Midbrain (tissue), 1 donor: ENCODE data around the gene TRIM10.
"Not testable (repeated sequence)": the region's sequence is repeated elsewhere in the genome, so short reads cannot be mapped to it uniquely, and the experiment has no call there.

Experiments used
- DNase-seq: peaks from one replicate; lab custom pipeline; 2025; lab: John Stamatoyannopoulos, UW

TRIM10 gene

DNA sequence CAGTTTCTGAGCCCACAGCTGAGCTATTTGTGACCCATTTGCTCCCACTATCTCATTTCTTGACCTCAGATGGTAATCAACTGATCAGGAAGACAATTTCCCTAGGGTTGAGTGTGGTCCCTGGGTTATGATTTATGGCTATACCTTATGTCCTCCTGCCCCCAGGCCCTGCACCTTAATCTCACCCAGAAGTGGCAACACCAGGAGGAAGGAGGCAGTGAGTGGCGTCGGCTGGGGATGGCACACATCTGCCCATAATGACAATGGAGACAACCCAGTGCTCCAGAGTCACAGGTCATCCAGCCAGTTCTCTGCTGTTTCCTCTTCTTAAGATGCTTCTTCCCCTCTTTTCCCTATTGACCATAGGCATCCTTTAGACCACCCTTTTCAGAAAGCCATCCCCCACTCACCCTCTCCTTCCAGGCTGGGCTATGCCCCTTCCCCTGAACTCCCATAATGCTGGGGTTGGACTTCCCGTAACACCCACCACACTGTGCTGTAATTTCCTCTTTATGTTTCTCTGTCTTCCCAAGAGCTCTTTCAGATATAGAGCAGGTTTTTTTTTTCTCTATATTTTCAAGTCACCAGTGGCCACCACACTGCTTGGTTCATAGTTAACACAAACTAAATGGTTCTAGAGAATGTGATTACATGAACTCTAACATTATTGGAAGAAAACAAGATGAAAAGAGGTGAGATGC, 8.0 kb downstream of the TRIM10 start:
- no peak for DNase-seq

DNA sequence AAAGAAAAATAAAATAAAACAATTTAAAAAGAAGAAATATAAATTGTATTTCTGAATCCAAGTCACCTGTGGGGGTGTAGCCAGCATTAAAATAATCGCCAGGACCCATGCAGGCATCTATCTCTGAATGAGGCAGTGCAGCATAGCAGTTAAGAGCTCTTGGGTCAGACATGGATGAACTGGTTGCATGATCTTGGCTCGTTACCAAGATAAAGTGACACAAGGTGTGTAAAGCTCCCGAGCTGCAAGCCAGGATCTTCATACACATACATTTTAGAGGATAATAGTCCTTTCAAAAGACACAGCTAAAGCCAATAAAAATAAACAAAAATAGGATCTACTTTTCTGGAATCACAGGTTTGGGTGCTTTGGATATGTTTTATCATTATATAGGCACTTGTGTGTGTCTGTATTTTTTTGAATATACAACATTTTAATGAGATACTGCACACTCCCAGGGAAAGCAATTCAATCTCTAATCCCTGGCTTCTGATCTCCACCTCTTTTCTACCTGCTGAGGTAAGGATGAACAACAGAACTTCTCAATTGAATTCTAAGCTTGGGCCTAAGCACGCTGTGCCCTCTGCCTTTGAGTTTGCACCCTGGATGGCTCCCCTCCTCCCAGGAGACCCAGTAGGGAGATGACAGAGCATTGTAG, 8.9 kb downstream of the TRIM10 start:
- no peak for DNase-seq

DNA sequence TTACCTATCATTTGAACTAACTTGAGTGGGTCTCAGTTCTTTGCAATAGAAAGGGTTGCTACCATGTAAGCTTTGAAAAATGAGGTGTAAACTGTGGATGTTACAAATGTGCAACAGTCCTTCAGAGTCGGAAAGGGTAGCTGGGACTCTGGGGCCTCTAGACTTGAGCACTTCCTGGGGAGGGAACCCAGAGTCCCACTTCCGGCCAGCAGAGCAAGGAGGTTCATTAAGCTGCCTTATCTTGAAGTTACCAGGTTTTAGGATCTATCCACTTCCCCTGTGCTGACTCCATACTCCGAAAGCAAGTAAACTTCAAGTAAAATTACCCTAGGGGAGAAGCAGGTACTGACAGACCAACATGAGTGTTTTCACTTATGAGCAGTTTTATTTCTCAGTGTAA, 9.4 kb downstream of the TRIM10 start:
- no peak for DNase-seq

DNA sequence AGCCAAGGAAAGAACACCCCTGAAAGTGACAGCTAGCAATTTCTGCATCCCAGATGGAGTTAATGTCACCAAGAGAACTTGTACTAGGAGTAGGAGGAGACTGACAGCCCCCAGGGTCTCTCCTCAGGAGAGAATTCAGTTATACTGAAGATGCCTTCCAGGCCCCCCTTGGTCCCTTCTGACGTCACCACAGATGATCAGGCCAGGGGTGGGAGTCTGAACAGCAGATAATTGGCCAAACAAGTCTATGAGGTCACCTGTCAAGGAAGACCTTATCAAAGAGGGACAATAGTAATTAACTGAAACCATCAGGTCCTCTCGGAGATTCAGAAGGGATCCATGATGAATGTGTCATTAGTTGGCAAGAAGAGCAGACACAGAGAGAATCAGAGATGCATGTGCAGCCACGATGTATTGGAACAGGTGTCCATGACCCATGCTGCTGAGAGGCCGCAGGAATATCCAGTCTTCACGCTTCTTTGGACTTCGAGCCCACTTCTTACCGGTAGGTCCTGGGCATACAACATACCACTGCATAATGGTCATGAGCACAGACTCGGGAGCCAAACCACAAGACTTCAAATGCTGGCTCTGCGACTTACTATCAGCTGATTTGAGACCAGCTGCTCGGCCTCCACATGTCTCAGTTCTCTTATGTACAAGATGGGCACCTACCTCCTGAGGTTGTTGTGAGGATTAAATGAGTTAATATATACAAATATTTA, 10.2 kb downstream of the TRIM10 start:
- DNase-seq, result no peak

DNA sequence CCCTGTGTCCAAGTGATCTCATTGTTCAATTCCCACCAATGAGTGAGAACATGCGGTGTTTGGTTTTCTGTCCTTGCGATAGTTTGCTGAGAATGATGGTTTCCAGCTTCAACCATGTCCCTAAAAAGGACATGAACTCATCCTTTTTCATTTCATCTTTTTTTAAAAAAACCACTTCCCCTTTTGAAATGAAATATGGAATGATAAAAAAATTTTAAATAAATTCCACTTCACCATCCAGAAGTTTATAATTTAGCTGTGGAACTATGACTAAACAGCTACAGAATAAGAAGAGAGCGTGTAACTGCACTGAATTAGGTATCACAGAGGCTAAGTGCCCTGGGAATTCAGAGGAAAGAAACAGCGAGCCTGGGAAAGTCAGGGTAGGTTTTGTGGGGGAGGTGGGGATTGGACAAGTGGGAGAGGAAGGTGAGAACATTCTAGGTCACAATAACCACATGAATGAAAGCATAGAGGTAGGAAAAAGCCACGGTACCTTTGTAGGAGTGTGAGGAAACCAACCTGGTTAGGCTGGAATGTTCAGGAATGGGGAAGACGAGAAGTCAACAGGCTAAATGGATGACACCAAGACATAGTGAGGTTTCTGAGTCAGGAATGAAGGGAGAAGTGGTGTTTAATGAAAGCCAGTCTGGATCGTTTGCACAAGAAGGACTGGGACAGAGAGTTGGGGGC, 11.0 kb downstream of the TRIM10 start:
- DNase-seq, result no peak

DNA sequence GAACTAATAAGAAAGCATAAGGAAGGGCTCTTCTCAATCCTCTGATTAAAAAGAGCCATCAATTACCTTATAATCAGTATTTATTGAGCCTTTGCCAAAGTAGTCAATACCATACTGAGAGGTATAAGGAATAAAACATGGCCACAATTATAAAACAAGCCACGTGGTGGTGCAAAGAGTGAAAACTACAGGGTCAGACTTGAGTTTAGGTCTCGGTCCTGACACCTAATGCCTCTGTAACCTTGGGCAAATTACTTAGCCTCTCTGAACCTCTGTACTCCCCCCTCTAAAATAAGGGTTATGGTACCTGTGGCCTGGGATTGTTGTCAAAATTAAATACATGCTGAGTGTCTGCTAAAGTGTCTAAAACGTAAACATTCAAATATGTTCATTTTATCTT, 11.8 kb downstream of the TRIM10 start:
- no peak for DNase-seq

DNA sequence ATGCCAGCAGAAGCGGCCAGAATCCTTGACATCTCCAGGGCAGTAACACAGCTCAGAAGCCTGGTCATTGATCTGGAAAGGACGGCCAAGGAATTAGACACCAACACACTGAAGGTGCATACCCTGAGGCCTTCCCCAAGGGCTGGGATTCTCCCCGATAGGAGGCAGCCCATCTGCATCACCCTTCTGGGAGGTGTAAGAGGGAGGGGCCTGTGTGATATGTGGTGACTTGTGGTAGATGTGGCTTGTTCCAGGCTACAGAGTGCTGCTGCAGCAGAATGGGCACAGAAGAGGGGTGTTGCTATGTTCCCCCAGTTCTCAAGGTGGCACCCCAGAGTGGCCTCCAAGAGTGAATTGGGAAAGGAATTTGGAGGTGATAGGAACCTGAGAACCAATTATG, 13.9 kb downstream of the TRIM10 start:
- DNase-seq, result no peak

DNA sequence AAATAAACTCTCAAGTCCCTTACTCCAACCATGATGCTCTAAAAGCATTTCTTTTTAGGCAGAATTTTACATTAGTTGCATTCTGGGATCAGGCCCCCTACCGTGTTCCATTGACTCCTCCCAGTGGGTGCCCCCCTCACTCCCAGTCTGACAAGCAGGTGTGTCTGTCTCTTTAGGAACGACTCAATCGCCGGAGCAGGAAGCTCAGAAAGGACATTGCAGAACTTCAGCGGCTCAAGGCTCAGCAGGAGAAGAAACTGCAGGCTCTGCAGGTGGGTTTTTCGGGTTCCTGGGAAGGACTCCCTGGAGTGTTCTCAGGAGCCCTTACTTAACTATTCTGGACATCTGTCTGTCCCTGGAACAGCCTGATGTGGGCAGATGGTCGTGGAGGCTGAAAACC, 15.2 kb downstream of the TRIM10 start:
- DNase-seq, result no peak

DNA sequence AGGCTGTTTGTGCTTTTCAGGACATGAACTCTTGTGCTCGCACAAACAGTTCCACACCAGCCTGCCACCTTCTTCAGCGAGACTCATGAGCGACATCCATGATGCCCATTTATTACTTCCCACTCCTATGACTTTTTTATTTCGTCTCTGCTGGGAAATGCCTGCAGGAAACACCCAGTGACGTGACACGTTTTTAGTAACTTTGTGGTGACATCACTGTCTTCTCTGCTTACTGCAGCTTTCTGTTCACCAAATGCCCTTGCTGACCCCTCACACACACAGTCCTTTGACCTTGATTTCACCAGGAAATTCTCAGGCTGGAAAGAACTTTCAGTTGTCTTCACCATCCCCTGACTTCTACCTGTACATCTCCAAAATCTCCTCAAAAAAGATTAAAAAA, 16.2 kb downstream of the TRIM10 start:
- DNase-seq, result no peak

DNA sequence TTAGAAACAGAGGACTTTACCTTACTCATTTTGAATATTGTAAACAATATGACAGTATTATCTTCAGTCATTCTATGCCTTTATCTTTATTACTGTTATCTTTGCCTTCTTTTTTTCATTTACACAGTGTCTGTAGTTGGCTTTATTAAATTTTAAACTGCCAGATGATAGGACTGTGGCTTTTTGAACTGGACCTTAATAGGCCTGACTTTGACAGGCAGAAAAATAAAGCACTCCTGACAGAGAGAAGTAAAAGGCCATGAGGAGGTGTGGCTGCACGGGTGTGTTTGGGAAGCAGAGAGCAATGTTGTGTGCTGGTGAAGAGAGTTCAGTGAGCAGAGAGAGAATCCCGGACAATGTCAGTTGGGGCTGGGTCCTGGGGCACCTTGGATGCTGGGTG, 17.2 kb downstream of the TRIM10 start:
- no peak for DNase-seq

DNA sequence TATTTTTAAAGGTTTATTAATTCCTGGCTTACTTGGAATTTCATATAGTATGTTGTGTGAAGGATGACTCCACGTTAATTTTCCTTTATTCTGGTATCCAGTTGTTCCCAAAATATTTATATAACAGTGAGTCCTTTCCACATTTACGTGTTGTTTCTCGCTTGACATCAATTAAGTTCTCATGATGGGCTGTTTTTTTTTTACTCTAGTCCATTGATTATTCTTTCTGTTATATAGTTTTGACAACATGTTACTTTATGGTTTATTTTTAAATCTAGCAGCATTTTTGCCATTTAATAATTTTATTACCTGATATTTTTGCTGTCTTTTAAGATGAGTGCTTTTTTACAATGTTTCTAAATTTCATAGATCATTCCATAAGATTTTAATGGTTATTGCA, 18.3 kb downstream of the TRIM10 start:
- no peak for DNase-seq

DNA sequence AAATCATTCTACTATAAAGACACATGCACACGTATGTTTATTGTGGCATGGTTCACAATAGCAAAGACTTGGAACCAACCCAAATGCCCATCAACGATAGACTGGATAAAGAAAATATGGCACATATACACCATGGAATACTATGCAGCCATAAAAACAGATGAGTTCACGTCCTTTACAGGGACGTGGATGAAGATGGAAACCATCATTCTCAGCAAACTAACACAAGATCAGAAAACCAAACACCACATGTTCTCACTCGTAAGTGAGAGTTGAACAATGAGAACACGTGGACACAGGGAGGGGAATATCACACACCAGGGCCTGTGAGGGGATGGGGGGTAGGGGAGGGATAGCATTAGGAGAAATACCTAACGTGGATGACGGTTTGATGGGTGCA, 20.8 kb downstream of the TRIM10 start:
- not testable (repeated sequence) for DNase-seq

DNA sequence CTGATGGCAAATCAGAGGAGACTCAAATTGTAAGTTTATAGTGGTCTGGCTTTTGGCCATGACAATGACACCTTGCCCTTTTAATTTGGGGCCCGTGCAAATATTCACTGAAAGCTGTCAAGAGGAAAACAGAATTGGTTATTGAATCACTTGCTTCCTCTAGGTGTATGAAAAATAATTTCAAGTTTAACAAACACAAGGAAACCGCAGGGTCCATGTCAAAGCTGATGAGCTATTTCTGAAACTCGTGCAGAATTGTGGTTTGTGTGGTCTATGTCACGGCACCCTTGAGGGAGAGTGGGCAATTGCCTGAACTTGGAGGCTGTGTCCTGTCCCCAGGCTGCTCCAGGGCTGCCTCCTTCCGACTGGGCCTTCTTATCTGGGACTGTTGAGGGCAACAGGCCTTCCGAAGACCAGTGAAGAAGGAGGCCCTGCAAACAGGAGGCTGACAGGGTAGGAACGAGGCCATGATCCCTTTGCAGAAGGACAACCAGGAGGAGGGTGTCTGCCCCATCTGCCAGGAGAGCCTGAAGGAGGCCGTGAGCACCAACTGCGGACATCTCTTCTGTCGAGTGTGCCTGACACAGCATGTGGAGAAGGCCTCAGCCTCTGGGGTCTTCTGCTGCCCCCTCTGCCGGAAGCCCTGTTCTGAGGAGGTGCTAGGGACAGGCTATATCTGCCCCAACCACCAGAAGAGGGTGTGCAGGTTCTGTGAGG, 24.3 kb downstream of the TRIM10 start:
- DNase-seq, result no peak

DNA sequence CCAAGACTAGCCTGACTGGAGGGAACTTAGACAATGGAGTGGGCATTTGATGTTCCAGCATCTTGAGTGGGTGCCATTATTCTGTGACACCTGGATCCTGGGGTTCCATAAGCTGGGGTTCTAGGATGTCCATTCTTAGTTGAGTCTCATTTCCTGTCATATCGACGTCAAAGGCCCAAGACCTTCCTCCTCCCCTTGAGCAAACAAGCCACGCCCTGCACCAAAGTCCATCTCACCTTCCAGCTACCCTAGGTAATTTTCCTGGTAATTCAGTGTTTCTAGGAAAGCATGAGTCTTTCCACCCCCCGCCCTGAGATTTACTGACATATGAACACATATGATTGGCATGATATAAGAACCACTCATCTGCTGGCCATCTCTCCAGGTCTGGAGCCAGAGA, 25.3 kb downstream of the TRIM10 start, which contains the start of gene TRIM40:
TSS of gene TRIM40 (plus strand) at position 384 of the 400 bp plus-strand sequence. CDS start 897 bp downstream, outside the sequence.
- no peak for DNase-seq

DNA sequence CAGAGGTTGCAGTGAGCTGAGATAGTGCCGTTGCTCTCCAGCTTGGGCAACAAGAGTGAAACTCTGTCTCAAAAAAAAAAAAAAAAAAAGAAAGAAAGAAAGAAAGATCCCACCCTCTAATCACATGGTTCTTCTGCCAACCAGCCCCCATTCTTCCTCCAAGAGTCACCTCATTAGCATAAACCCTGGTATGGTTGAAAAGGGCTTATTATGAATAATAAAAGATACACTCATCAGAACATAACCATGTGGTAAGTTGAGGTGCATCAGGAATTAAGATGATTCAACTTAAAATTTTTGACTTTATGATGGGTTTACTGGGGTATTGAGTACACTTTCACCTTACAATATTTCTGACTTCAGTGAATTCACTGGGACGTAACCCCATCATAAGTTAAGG, 25.9 kb downstream of the TRIM10 start:
- no peak for DNase-seq

DNA sequence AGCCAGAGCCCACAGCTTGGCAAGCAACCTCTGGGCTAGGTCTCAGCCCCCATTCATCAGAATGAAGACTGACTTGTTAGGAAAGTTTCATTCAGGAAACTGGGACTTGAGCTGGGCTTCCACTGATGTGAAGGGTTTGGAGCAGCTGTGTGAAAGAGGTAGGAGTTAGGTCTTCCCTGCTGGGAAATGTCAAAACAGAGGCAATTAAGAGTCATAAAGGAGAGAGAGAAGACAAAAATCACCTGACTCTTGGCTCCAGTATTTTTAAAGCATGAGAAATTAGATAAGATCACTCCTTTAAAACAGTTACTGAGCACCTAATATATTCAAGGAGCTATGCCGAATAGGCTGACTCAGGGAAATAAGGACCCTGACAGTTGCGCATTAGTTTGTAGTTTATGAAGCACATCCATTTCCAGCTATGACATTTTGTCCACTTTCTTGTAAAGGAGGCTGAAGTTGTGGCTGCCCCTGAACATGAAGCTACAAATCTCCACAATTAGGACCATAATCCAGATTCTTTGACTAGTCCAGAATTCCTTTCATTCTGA, 29.0 kb downstream of the TRIM10 start:
- DNase-seq, result no peak

DNA sequence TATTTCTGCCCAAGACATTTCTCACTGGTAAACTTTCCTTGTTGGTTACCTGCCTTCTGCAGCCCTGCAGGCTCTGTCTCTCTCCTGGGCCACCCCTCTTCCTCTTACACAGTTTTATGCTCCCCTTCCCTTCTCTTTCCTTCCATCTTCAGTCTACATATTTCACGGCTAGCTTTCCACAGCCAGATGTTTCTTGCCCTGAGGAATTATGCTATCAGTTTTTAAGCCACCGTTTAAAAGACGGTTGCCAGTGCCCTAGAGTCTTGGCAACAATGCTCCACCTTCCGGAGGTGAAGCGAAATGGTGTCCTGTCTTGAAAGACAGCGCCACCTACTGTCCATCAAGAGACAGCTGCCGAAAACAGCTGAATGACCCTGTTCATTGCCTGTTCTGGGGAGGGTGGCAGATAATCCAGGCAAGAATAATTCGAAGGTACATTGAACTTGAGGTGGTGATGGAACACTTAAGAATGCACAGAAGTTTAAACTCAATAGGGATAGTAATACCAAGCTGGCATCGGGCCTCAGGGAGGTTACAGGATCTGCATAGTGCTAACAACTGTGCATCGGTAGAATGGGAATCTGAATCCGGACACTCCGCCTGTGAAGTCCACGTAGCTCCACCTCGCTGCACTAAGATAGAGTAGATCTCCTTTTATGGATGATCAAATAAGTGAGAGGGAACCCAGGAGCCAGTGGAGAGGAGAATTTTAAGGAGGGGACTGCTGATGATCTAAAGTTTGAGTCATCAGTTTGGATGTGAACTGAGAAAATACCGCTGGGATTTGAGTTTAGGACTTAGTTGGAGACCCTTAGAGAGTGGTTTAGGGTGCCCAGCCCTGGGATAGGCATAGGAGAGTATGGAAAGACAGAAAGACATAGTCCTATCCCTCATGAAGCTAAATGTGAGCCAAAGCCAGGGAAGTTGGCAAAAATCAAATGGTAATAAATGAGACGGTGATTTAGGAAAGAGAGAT, 29.8 kb downstream of the TRIM10 start:
- DNase-seq, result peak; percentile 74

DNA sequence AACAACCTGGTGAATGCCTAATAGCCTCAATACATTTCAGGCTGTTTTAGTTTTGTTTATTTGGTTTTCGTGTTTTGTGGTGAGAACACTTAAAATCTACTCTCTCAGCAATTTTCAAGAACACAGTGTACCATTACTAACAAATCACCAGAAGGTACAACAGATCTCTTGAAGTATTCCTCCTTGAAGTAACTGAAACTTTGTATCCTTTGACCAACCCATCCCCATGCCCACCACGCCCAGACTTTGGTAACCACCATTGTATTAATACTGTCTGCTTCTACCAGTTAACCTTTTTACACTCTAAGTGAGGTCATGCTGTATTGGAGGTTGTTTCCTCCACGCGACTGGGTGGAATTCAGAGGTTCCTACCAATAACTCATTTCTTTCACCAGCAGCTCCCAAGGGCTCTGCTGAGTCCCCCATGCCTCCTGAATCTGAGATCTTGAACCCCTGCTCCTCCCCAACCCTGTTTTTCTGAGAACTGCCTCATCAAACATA, 30.8 kb downstream of the TRIM10 start:
- no peak for DNase-seq

DNA sequence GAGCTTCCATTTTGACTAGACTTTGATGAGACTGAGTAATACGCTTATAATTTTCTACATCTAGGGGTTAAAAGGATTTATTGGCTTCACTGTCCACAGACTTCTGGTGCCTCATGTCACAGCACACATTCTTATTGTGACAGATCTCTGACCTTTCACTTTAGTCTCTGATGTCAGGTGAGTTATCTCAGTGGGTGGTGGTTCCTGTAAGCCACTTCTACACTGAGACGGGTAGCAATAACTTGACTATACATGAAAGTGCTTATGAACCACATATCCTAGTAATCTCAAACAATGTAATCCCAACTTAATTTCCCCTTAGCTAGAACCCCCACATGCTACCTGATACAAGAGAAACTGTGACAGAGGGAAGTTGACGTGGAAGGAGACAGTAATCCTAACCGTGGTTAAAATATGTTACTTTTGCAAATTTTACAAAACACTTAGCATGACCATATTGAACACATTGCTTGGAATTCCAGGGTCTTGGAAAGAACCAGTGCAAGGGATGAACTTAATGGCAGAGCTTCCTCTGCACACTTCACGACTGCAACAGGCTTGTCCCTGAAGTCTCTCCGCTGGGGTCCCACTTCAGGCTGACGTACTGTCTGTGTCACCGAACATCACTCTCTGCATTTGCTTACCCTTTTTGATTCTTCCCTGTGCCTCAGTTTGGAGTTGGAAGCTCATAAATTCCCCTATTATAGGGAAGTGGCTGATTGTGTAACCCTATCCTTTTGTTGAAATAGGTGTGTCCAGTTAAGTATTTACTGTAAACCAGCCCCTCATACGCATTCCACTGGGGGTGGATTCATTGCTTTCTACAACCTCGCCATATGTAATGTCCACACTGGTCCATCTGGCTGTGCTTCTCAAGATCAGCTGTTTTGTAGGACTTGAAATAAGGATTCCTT, 31.5 kb downstream of the TRIM10 start:
- DNase-seq, result no peak
